ENCODE measurements around the gene TRAF3IP3. TPM values are rescaled to one million over a fixed set of nuclear protein-coding genes. Genes with fewer than 3 reads are reported as not detected.

The TRAF3IP3 gene
- total and polyA plus RNA-seq, 2 donors from 2014 or later, result 3.6 to 16.4 TPM

DNA sequence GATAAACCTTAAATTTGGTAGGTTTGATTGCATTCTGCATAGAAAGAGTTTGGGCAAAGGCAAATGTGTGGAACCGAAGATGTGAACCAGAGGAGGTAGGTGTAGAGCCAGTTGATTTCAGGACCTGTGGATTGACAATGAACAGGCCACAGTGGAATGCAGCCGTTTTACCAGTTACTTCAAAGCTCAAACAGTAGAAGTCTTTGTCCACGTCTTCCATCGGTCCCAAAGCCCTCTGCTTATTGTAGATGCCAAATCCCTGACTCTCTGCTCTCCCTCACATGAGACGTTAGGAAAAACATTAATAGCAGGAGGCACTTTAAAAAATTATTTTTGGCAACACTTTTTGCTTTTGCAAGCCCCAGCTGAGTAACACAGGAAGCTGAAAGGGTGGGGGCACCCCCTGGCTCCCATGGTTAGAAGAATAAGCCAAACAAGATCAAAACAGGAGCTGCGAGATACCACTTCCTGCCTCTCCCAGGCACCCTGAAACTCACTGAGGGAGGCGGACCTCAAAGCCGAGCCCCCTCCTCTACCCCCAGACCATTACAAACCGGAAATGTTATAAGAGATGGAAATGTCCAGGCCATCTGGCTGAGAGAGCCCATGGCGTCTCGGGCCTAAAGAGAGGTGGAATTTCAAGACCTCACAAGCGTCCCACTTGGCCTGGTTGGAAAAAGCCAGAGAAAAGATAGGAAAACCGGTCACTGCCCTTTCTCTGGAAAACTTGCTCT lies 13.5 kb downstream of the TRAF3IP3 start:
- intact Hi-C loops (cut with DNase I), result no loop called here
- Histone ChIP-seq H3K27ac (ENCODE audit: low read depth in 2 of 2, low read length in 2 of 2) (peak overlapping the region; percentile 32 to 38), H3K9me3 (ENCODE audit: control insufficient read depth in 2 of 3, insufficient read depth in 1 of 3, low read length in 3 of 3) (no peaks in the 10 kb centered on the region), H3K4me3 (ENCODE audit: low read length in 3 of 3) (peak overlapping the region in 2 of 3 donors; percentile 0 to 21), H3K4me1 (ENCODE audit: control insufficient read depth in 2 of 3, insufficient read depth in 2 of 3, low read depth in 1 of 3, low read length in 3 of 3) (peaks cover 3 to 14% (median 5%) of the 10 kb centered on the region in 3 donors), H3K36me3 (ENCODE audit: control insufficient read depth in 2 of 3, insufficient read depth in 3 of 3, low read length in 3 of 3) (no peaks in the 10 kb centered on the region), H3K27me3 (ENCODE audit: control insufficient read depth, insufficient read depth, low read length) (no peaks in the 10 kb centered on the region), H3K9ac (ENCODE audit: low read length in 3 of 3) (no peak overlapping the region)
- DNase-seq (peak in 2 of 5 donors; percentile 66 to 86), FAIRE-seq (no peak)
- TF ChIP-seq, protein P1, sequence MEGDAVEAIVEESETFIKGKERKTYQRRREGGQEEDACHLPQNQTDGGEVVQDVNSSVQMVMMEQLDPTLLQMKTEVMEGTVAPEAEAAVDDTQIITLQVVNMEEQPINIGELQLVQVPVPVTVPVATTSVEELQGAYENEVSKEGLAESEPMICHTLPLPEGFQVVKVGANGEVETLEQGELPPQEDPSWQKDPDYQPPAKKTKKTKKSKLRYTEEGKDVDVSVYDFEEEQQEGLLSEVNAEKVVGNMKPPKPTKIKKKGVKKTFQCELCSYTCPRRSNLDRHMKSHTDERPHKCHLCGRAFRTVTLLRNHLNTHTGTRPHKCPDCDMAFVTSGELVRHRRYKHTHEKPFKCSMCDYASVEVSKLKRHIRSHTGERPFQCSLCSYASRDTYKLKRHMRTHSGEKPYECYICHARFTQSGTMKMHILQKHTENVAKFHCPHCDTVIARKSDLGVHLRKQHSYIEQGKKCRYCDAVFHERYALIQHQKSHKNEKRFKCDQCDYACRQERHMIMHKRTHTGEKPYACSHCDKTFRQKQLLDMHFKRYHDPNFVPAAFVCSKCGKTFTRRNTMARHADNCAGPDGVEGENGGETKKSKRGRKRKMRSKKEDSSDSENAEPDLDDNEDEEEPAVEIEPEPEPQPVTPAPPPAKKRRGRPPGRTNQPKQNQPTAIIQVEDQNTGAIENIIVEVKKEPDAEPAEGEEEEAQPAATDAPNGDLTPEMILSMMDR (IDR thresholded peaks at IDR 0.05; ENCODE audit: borderline replicate concordance, extremely low read depth, insufficient read depth), result no peak

DNA sequence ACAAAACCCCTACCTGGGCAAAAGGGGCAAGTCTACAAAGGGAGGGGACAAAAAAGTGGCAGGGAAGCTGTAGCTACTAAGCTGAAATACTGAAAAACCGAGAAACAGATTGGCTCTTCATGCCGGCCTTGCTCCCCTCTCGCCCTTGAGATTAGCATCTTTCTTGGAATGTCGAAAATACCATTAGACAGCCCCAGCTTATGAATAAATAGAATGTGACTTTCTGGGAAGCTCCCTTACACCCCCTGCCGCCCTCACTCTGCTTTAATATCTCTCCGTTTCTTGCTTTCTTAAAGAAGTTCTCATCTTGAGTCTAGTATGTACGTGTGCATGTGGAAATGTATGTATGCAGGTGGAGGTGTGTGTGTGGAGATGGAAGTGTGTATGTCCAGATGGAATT lies 14.1 kb downstream of the TRAF3IP3 start:
- H3K9me3 ChIP-seq (ENCODE audit: control insufficient read depth in 2 of 3, insufficient read depth in 1 of 3, low read length in 3 of 3), result no peaks in the 10 kb centered on the region
- no peak overlapping the region for H3K9ac ChIP-seq (ENCODE audit: low read length in 3 of 3)
- FAIRE-seq (no peak), DNase-seq (peak in 1 of 5 donors; percentile 28)
- no peaks in the 10 kb centered on the region for H3K36me3 ChIP-seq (ENCODE audit: control insufficient read depth in 2 of 3, insufficient read depth in 3 of 3, low read length in 3 of 3)
- H3K4me3 ChIP-seq (ENCODE audit: low read length in 3 of 3), result peak overlapping the region in 1 of 3 donors; percentile 3
- H3K4me1 ChIP-seq (ENCODE audit: control insufficient read depth in 2 of 3, insufficient read depth in 2 of 3, low read depth in 1 of 3, low read length in 3 of 3), result peaks cover 3 to 14% (median 5%) of the 10 kb centered on the region in 3 donors
- intact Hi-C loops (cut with DNase I), result no loop called here
- TF ChIP-seq, protein P1 (IDR thresholded peaks at IDR 0.05; ENCODE audit: borderline replicate concordance, extremely low read depth, insufficient read depth), result no peak
- peak overlapping the region; percentile 32 to 38 for H3K27ac ChIP-seq (ENCODE audit: low read depth in 2 of 2, low read length in 2 of 2)
- H3K27me3 ChIP-seq (ENCODE audit: control insufficient read depth, insufficient read depth, low read length), result no peaks in the 10 kb centered on the region

DNA sequence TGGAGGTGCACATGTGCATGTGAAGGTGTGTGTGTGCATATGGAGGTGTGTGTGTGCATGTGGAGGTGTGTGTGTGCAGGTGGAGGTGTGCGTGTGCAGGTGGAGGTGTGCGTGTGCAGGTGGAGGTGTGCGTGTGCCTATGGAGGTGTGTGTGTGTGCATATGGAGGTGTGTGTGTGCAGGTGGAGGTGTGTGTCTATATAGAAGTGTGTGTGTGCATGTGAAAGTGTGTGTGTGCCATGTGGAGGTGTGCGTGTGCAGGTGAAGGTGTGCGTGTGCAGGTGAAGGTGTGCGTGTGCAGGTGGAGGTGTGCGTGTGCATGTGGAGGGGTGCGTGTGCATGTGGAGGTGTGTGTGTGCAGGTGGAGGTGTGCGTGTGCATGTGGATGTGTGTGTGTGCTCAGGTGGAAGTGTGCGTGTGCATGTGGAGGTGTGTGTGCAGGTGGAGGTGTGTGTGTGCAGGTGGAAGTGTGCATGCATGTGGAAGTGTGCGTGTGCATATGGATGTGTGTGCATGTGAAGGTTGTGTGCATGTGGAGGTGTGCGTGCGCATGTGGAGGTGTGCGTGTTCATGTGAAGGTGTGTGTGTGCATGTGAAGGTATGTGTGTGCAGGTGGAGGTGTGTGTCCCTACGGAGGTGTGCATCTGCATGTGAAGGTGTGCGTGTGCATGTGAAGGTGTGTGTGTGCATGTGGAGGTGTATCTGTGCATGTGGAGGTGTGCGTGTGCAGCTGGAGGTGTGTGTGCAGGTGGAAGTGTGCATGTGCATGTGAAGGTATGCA lies 15.0 kb downstream of the TRAF3IP3 start:
- no peaks in the 10 kb centered on the region for H3K9me3 ChIP-seq (ENCODE audit: control insufficient read depth in 2 of 3, insufficient read depth in 1 of 3, low read length in 3 of 3)
- H3K27ac ChIP-seq (ENCODE audit: low read depth in 2 of 2, low read length in 2 of 2), result no peak overlapping the region
- FAIRE-seq (no peak), DNase-seq (peak in 1 of 5 donors; percentile 52)
- no peak overlapping the region for H3K9ac ChIP-seq (ENCODE audit: low read length in 3 of 3)
- H3K27me3 ChIP-seq (ENCODE audit: control insufficient read depth, insufficient read depth, low read length), result no peaks in the 10 kb centered on the region
- TF ChIP-seq, protein P1 (IDR thresholded peaks at IDR 0.05; ENCODE audit: borderline replicate concordance, extremely low read depth, insufficient read depth), result no peak
- H3K36me3 ChIP-seq (ENCODE audit: control insufficient read depth in 2 of 3, insufficient read depth in 3 of 3, low read length in 3 of 3), result no peaks in the 10 kb centered on the region
- H3K4me1 ChIP-seq (ENCODE audit: control insufficient read depth in 2 of 3, insufficient read depth in 2 of 3, low read depth in 1 of 3, low read length in 3 of 3), result peaks cover 3 to 14% (median 5%) of the 10 kb centered on the region in 3 donors
- intact Hi-C loops (cut with DNase I), result no loop called here
- no peak overlapping the region for H3K4me3 ChIP-seq (ENCODE audit: low read length in 3 of 3)
